Transverse colon (tissue), 4 donors: ENCODE measurements around the gene GID8. TPM values are rescaled to one million over a fixed set of nuclear protein-coding genes. Genes with fewer than 3 reads are reported as not detected.

ENCODE experiments used
- DNase-seq: peaks from one replicate; pipeline ENCODE4 v3.0.0-alpha.2; 2019
- H3K27ac ChIP-seq, 4 donors: fragments of 200-600 bp; sonication (generic); 2 replicates each; pipeline ENCODE4 v1.5.1; 2016 to 2018; ENCODE audit warnings: inconsistent platforms in 4 of 4
- H3K27me3 ChIP-seq: fragments of 200-600 bp; sonication (generic); 2 replicates; pipeline ENCODE4 v1.5.1; 2017; ENCODE audit warnings: inconsistent platforms
- H3K36me3 ChIP-seq, 4 donors: fragments of 200-600 bp; sonication (generic); 2 replicates each; pipeline ENCODE4 v1.5.1; 2017 to 2019; ENCODE audit warnings: inconsistent platforms in 4 of 4
- H3K4me1 ChIP-seq, 4 donors: fragments of 200-600 bp; sonication (generic); 2 replicates each; pipeline ENCODE4 v1.5.1; 2017 to 2020; ENCODE audit warnings: inconsistent platforms in 4 of 4
- H3K4me3 ChIP-seq, 4 donors: fragments of 200-600 bp; sonication (generic); 1 replicate in 1 of 4; 2 replicates in 3 of 4; pipeline versions ENCODE4 v1.5.1 to v1.6.1; 2017 to 2019; ENCODE audit warnings: inconsistent platforms in 4 of 4
- H3K9me3 ChIP-seq, 2 donors: fragments of 200-600 bp; sonication (generic); 2 replicates each; pipeline ENCODE4 v1.5.1; 2017 to 2019; ENCODE audit warnings: inconsistent platforms in 2 of 2
- EP300 ChIP-seq: sonication (generic); formaldehyde crosslinking; IDR thresholded peaks from one replicate; pipeline ENCODE4 v1.6.1; 2017; ENCODE audit warnings: antibody characterized with exemption, low read depth
- POLR2A ChIP-seq: fragments of 450-650 bp; IDR thresholded peaks from one replicate; pipeline ENCODE4 v1.6.1; 2016; ENCODE audit warnings: antibody characterized with exemption, mild to moderate bottlenecking, moderate library complexity
- POLR2AphosphoS5 ChIP-seq, 3 donors: sonication (generic); formaldehyde crosslinking; IDR thresholded peaks; one replicate each; pipeline ENCODE4 v1.6.1; 2016; ENCODE audit warnings: antibody characterized with exemption in 3 of 3
- WGBS, 2 donors: methylation state at CpG; one replicate each; pipeline ENCODE4 v1.1.5; 2018; ENCODE audit warnings: low coverage in 1 of 2; 5-methylcytosine and 5-hydroxymethylcytosine counted together
- in situ Hi-C, 4 donors: fragments of 200-750 bp; cut with MboI; loops; one replicate each; pipeline versions ENCODE4 v1.15.0 to v1.15.1; 2017; ENCODE audit warnings: low sequenced_read_pairs in 3 of 4, low pct_ligation_motif_present in 1 of 4, low pct_unique_long_range_greater_than_20kb in 1 of 4
- intact Hi-C: fragments of 100-400 bp; cut with DNase I; formaldehyde crosslinking; loops from one replicate; pipeline ENCODE4 v1.15.1; 2023; ENCODE audit warnings: low total_unique reads
- total RNA-seq, 4 donors: library from RNA; depleted of rRNA; stranded (reverse); fragments of >200 nt; gene quantifications; one replicate each; pipeline ENCODE4 v1.1.0, GENCODE V29; 2016
- TF ChIP-seq, protein P1 (sequence below), 5 experiments: fragments of 200-600 bp in 3 of 5; fragments of 450-650 bp in 2 of 5; sonication (generic) in 3 of 5; IDR thresholded peaks; 1 replicate in 2 of 5; 2 replicates in 3 of 5; pipeline ENCODE4 v1.5.1; 2016 to 2017; ENCODE audit warnings: antibody characterized with exemption in 5 of 5, inconsistent platforms in 3 of 5, mild to moderate bottlenecking in 2 of 5, moderate library complexity in 1 of 5

Gene GID8
- total RNA-seq, 4 donors from 2014 or later: 29.5 to 34.1 (median 31.7) TPM

DNA sequence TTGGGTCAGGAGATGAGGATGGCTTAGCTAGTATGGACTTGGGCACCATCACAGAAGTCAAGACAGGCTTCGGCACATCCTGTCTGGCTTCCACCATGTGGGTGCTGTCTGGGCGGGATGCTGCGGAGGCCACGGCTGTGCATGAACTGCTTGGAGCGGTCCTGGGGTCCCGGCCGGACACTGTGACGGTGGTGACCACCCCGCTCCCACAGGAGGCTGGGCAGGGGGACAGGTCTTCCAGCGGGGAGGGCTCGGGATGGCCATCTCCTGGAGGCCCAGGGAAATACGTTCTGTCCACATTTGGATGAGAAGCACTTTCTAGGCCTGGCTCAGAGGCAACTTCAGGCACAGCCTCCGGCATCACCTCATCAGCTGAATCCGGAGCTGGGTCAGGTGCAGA, 44.2 kb upstream of the GID8 start:
- in situ Hi-C loops: loop anchor here in 3 of 4 donors (5.0 to 25.0 kb wide), 2 partner anchors 119 kb away; partner anchors contain the start of gene BHLHE23 (in 2 of the 3)
- H3K4me1 ChIP-seq: peaks cover under 1 to 4% (median 2%) of the 10 kb centered on the region in 4 donors
- TF ChIP-seq POLR2AphosphoS5 (IDR thresholded peaks at IDR 0.05): no peak
- no peak for TF ChIP-seq EP300
- no peak for TF ChIP-seq POLR2A
- TF ChIP-seq, protein P1, sequence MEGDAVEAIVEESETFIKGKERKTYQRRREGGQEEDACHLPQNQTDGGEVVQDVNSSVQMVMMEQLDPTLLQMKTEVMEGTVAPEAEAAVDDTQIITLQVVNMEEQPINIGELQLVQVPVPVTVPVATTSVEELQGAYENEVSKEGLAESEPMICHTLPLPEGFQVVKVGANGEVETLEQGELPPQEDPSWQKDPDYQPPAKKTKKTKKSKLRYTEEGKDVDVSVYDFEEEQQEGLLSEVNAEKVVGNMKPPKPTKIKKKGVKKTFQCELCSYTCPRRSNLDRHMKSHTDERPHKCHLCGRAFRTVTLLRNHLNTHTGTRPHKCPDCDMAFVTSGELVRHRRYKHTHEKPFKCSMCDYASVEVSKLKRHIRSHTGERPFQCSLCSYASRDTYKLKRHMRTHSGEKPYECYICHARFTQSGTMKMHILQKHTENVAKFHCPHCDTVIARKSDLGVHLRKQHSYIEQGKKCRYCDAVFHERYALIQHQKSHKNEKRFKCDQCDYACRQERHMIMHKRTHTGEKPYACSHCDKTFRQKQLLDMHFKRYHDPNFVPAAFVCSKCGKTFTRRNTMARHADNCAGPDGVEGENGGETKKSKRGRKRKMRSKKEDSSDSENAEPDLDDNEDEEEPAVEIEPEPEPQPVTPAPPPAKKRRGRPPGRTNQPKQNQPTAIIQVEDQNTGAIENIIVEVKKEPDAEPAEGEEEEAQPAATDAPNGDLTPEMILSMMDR (IDR thresholded peaks at IDR 0.05): no peak
- H3K36me3 ChIP-seq: peaks cover 0 to 77% (median 35%) of the 10 kb centered on the region in 4 donors
- no peaks in the 10 kb centered on the region for H3K9me3 ChIP-seq
- WGBS, 2 donors: 93% methylated on average over 3 of the region's 14 CpGs; no CpG with 5 or more reads in 1 of the 2 donors
- H3K27me3 ChIP-seq: no peaks in the 10 kb centered on the region
- H3K27ac ChIP-seq: no peak overlapping the region
- H3K4me3 ChIP-seq: no peak overlapping the region
- intact Hi-C loops: loop anchor here (5.0 kb wide), 1 partner anchor 466 kb away; the partner anchor contains the start of gene RBBP8NL
- no peak for DNase-seq

- TF ChIP-seq EP300 (no peak), POLR2AphosphoS5 (IDR thresholded peaks at IDR 0.05) (no peak), POLR2A (no peak)
- TF ChIP-seq, protein P1 (IDR thresholded peaks at IDR 0.05): no peak
- intact Hi-C loops (loop anchor here (5.0 kb wide), 1 partner anchor 467 kb away; the partner anchor contains the start of gene RBBP8NL), in situ Hi-C loops (loop anchor here in 3 of 4 donors (5.0 to 25.0 kb wide), 2 partner anchors 118 kb away; partner anchors contain the start of gene BHLHE23 (in 2 of the 3))
- 84 to 91% methylated on average over 8 to 14 of the region's 14 CpGs for WGBS, 2 donors
- DNase-seq: no peak
- Histone ChIP-seq H3K4me1 (peaks cover 7 to 9% (median 8%) of the 10 kb centered on the region in 4 donors), H3K9me3 (no peaks in the 10 kb centered on the region), H3K27ac (no peak overlapping the region), H3K27me3 (no peaks in the 10 kb centered on the region), H3K36me3 (peaks cover 0 to 71% (median 33%) of the 10 kb centered on the region in 4 donors), H3K4me3 (no peak overlapping the region)
These were observed 43.7 kb upstream of the GID8 start for GRCh38 chr20:62894261-62894660.

- Histone ChIP-seq H3K36me3 (peaks cover 0 to 60% (median 26%) of the 10 kb centered on the region in 4 donors), H3K9me3 (no peaks in the 10 kb centered on the region), H3K4me1 (peaks cover 17 to 22% (median 18%) of the 10 kb centered on the region in 4 donors), H3K4me3 (no peak overlapping the region), H3K27ac (no peak overlapping the region), H3K27me3 (no peaks in the 10 kb centered on the region)
- 89% methylated on average over 9 of the region's 9 CpGs; no CpG with 5 or more reads in 1 of the 2 donors for WGBS, 2 donors
- in situ Hi-C loops (loop anchor here in 2 of 4 donors (25.0 kb wide), 1 partner anchor 117 kb away; the partner anchor contains the start of gene BHLHE23 (in 2 of the 2)), intact Hi-C loops (no loop called here)
- TF ChIP-seq EP300 (no peak), POLR2A (no peak), POLR2AphosphoS5 (IDR thresholded peaks at IDR 0.05) (peak in 1 of 3 donors; percentile 3)
- TF ChIP-seq, protein P1 (IDR thresholded peaks at IDR 0.05): no peak
- no peak for DNase-seq
These were observed 42.4 kb upstream of the GID8 start for GRCh38 chr20:62895539-62895938.

- Histone ChIP-seq H3K27ac (no peak overlapping the region), H3K4me1 (peaks cover 18 to 31% (median 22%) of the 10 kb centered on the region in 4 donors), H3K9me3 (no peaks in the 10 kb centered on the region), H3K4me3 (no peak overlapping the region), H3K27me3 (no peaks in the 10 kb centered on the region), H3K36me3 (peaks cover 0 to 50% (median 21%) of the 10 kb centered on the region in 4 donors)
- intact Hi-C loops: no loop called here
- 96 to 100% methylated on average over 4 to 16 of the region's 16 CpGs for WGBS, 2 donors
- in situ Hi-C loops: loop anchor here in 2 of 4 donors (25.0 kb wide), 1 partner anchor 116 kb away; the partner anchor contains the start of gene BHLHE23 (in 2 of the 2)
- TF ChIP-seq EP300 (no peak), POLR2AphosphoS5 (IDR thresholded peaks at IDR 0.05) (no peak), POLR2A (no peak)
- TF ChIP-seq, protein P1 (IDR thresholded peaks at IDR 0.05): no peak
- DNase-seq: no peak
These were observed 41.4 kb upstream of the GID8 start for GRCh38 chr20:62896526-62896925.
